ENCODE results near the gene MYBL2. TPM values are rescaled to one million over a fixed set of nuclear protein-coding genes. Genes with fewer than 3 reads are reported as not detected.

The MYBL2 gene
- total RNA-seq, 1 experiment from 2014 or later = 95.9 TPM

- H4K20me1 ChIP-seq (ENCODE audit: low read length) = no peaks in the 10 kb centered on the region
- CTCF ChIA-PET = no interaction called here
- H3K4me3 ChIP-seq (ENCODE audit: low read length) = no peak overlapping the region
- DNase-seq = no peak
- POLR2A ChIA-PET (ENCODE audit: unreplicated experiment) = no interaction called here
- BruUV-seq (replicated peaks) = no TSS peak
- peak; percentile 25; the same call in 1 of the 2 replicates for ATAC-seq
- no peak overlapping the region for H3K4me2 ChIP-seq (ENCODE audit: low read length)
- no peak overlapping the region for H2AFZ ChIP-seq (ENCODE audit: low read length)
- no peaks in the 10 kb centered on the region for H3K79me2 ChIP-seq (ENCODE audit: low read length)
- H3K4me1 ChIP-seq (ENCODE audit: insufficient read depth, low read length) = peaks cover 5% of the 10 kb centered on the region
- H3K27me3 ChIP-seq (ENCODE audit: low read length) = no peaks in the 10 kb centered on the region
- no peak overlapping the region for H3K9ac ChIP-seq (ENCODE audit: low read length)
- no peak overlapping the region for H3K27ac ChIP-seq (ENCODE audit: low read length)
- H3F3A ChIP-seq (ENCODE audit: low read length, unreplicated experiment) = no peaks in the 10 kb centered on the region
- H3K36me3 ChIP-seq (ENCODE audit: low read depth, low read length) = 0 out of 2 replicates have a peak, but pooled peaks cover 2% of the 10 kb centered on the region
- H3K9me2 ChIP-seq (replicated peaks; ENCODE audit: low read length) = no peaks in the 10 kb centered on the region
- TF ChIP-seq EZH2phosphoT487 (IDR thresholded peaks at IDR 0.05; ENCODE audit: borderline replicate concordance, low read length) = no peak
- no peak for TF ChIP-seq EZH2 (IDR thresholded peaks at IDR 0.05; ENCODE audit: low read length, unreplicated experiment)
- TF ChIP-seq CTCF (conservative IDR thresholded peaks at IDR 0.05; ENCODE audit: low read depth, low read length) = no peak
- intact Hi-C loops (cut with micrococcal nuclease) = no loop called here
- no peaks in the 10 kb centered on the region for H3K9me3 ChIP-seq (ENCODE audit: low read length)
Measured at GRCh38 chr20:43721429-43722152, 54.7 kb downstream of the MYBL2 start.

- Histone ChIP-seq H3K27ac (ENCODE audit: low read length) (no peak overlapping the region), H3K79me2 (ENCODE audit: low read length) (no peaks in the 10 kb centered on the region), H3K4me3 (ENCODE audit: low read length) (no peak overlapping the region), H3K4me1 (ENCODE audit: insufficient read depth, low read length) (peaks cover 11% of the 10 kb centered on the region), H3K36me3 (ENCODE audit: low read depth, low read length) (no peaks in the 10 kb centered on the region), H3F3A (ENCODE audit: low read length, unreplicated experiment) (no peaks in the 10 kb centered on the region), H3K4me2 (ENCODE audit: low read length) (no peak overlapping the region), H3K9me3 (ENCODE audit: low read length) (no peaks in the 10 kb centered on the region), H3K9me2 (replicated peaks; ENCODE audit: low read length) (no peaks in the 10 kb centered on the region), H3K9ac (ENCODE audit: low read length) (no peak overlapping the region), H2AFZ (ENCODE audit: low read length) (no peak overlapping the region), H3K27me3 (ENCODE audit: low read length) (no peaks in the 10 kb centered on the region), H4K20me1 (ENCODE audit: low read length) (no peaks in the 10 kb centered on the region)
- CTCF ChIA-PET = no interaction called here
- POLR2A ChIA-PET (ENCODE audit: unreplicated experiment) = no interaction called here
- intact Hi-C loops (cut with micrococcal nuclease) = no loop called here
- DNase-seq = no peak
- ATAC-seq = no peak
- no TSS peak for BruUV-seq (replicated peaks)
- TF ChIP-seq EZH2 (IDR thresholded peaks at IDR 0.05; ENCODE audit: low read length, unreplicated experiment) = no peak
- no peak for TF ChIP-seq EZH2phosphoT487 (IDR thresholded peaks at IDR 0.05; ENCODE audit: borderline replicate concordance, low read length)
- TF ChIP-seq CTCF (conservative IDR thresholded peaks at IDR 0.05; ENCODE audit: low read depth, low read length) = no peak
Measured at GRCh38 chr20:43722153-43722505, 55.2 kb downstream of the MYBL2 start.

GRCh38 chr20:43723186-43723585 is 56.3 kb downstream of the MYBL2 start:
- DNase-seq (no peak), ATAC-seq (no peak)
- Histone ChIP-seq H3K9ac (ENCODE audit: low read length) (no peak overlapping the region), H3F3A (ENCODE audit: low read length, unreplicated experiment) (no peaks in the 10 kb centered on the region), H3K36me3 (ENCODE audit: low read depth, low read length) (no peaks in the 10 kb centered on the region), H3K4me3 (ENCODE audit: low read length) (no peak overlapping the region), H3K9me2 (replicated peaks; ENCODE audit: low read length) (no peaks in the 10 kb centered on the region), H4K20me1 (ENCODE audit: low read length) (no peaks in the 10 kb centered on the region), H3K79me2 (ENCODE audit: low read length) (no peaks in the 10 kb centered on the region), H3K4me1 (ENCODE audit: insufficient read depth, low read length) (peaks cover 21% of the 10 kb centered on the region), H3K9me3 (ENCODE audit: low read length) (no peaks in the 10 kb centered on the region), H2AFZ (ENCODE audit: low read length) (no peak overlapping the region), H3K27ac (ENCODE audit: low read length) (no peak overlapping the region), H3K4me2 (ENCODE audit: low read length) (no peak overlapping the region), H3K27me3 (ENCODE audit: low read length) (no peaks in the 10 kb centered on the region)
- POLR2A ChIA-PET (ENCODE audit: unreplicated experiment) = no interaction called here
- CTCF ChIA-PET = no interaction called here
- TF ChIP-seq EZH2 (IDR thresholded peaks at IDR 0.05; ENCODE audit: low read length, unreplicated experiment) (no peak), EZH2phosphoT487 (IDR thresholded peaks at IDR 0.05; ENCODE audit: borderline replicate concordance, low read length) (no peak), CTCF (conservative IDR thresholded peaks at IDR 0.05; ENCODE audit: low read depth, low read length) (no peak)
- no TSS peak for BruUV-seq (replicated peaks)
- intact Hi-C loops (cut with micrococcal nuclease) = no loop called here

Data from PC-3 (cell line).